ENCODE measurements around the gene KIF4B. TPM values are rescaled to one million over a fixed set of nuclear protein-coding genes. Genes with fewer than 3 reads are reported as not detected.
A peak's percentile ranks its signal among the peaks of the same experiment; 100 is the strongest.

KIF4B gene, protein sequence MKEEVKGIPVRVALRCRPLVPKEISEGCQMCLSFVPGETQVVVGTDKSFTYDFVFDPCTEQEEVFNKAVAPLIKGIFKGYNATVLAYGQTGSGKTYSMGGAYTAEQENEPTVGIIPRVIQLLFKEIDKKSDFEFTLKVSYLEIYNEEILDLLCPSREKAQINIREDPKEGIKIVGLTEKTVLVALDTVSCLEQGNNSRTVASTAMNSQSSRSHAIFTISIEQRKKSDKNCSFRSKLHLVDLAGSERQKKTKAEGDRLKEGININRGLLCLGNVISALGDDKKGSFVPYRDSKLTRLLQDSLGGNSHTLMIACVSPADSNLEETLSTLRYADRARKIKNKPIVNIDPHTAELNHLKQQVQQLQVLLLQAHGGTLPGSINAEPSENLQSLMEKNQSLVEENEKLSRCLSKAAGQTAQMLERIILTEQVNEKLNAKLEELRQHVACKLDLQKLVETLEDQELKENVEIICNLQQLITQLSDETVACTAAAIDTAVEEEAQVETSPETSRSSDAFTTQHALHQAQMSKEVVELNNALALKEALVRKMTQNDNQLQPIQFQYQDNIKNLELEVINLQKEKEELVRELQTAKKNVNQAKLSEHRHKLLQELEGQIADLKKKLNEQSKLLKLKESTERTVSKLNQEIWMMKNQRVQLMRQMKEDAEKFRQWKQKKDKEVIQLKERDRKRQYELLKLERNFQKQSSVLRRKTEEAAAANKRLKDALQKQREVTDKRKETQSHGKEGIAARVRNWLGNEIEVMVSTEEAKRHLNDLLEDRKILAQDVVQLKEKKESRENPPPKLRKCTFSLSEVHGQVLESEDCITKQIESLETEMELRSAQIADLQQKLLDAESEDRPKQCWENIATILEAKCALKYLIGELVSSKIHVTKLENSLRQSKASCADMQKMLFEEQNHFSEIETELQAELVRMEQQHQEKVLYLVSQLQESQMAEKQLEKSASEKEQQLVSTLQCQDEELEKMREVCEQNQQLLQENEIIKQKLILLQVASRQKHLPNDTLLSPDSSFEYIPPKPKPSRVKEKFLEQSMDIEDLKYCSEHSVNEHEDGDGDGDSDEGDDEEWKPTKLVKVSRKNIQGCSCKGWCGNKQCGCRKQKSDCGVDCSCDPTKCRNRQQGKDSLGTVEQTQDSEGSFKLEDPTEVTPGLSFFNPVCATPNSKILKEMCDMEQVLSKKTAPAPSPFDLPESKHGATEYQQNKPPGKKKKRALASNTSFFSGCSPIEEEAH
- not detected in 2 replicates for total RNA-seq
- long read RNA-seq, result 0 reads

DNA sequence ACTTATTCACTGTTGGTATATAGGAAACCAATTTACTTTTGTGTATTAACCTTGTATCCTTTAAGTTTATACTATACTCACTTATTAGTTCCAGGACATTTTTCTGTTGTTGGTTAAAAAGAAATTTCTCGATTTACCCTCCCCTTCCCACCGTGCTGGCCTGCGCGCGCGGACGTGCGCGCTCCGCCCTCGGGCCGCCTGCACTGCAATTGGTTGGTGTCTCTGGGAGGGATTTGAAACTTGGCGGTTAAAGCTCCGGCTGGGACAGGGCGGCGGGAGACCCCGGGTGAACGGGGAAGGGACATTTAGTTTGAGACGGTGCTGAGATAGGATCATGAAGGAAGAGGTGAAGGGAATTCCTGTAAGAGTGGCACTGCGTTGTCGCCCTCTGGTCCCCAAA, at the start of gene KIF4B:
KIF4B (plus strand) TSS at position 230 of the 400 bp plus-strand sequence; CDS start at position 335, 105 bp downstream.
- TF ChIP-seq CTCF (conservative IDR thresholded peaks at IDR 0.05), result no peak
- H3K27me3 Mint-ChIP-seq (ENCODE audit: low read depth), result peaks cover 3% of the 10 kb centered on the region
- DNase-seq (ENCODE audit: low read depth, low spot score), result no peak
- no peaks in the 10 kb centered on the region for H3K36me3 Mint-ChIP-seq (ENCODE audit: low read depth)
- H3K9me3 Mint-ChIP-seq, result peaks cover 8% of the 10 kb centered on the region
- H3K4me3 Mint-ChIP-seq, result no peak within 1 kb of the TSS
- no peak within 1 kb of the TSS for H3K27ac Mint-ChIP-seq (ENCODE audit: unreplicated experiment)
- no peaks in the 10 kb centered on the region for H3K4me1 Mint-ChIP-seq

DNA sequence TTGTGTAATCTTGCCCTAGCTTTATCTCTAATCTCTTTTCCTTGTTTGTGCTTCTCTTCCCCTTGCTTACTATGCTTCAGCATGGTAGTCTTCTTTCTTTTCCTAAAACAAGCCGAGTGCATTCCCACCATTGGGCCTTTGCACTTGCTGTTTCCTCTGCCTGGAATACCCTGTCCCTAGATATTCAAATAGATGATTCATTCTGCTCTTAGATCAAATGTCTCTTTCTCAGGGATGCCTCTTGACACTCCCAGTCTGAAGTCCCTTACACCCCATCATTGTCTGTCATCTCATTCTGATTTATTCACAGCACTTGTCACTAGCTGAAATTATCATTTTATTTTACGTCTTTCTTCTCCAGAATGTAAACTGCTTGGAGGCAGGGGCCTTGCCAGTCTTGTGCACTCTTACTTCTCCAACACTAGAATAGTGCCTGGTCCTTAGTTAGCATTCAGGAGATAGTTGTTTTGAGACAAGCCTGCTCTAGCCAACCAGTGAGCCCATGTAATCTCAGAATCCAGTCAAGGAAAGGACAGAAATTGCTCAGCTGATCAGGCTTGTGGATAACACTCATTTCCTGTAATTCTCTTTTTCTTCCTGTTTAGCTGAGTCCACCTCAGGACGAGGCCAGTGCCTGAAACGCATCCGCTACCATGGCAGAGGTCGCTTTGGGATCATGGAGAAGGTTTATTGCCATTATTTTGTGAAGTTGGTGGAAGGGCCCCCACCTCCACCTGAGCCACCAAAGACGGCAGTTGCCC, 47.3 kb upstream of the KIF4B start:
- Mint-ChIP-seq H3K36me3 (ENCODE audit: low read depth) (no peaks in the 10 kb centered on the region), H3K27me3 (ENCODE audit: low read depth) (no peaks in the 10 kb centered on the region), H3K27ac (ENCODE audit: unreplicated experiment) (peak overlapping the region; percentile 68), H3K9me3 (no peaks in the 10 kb centered on the region), H3K4me3 (no peak overlapping the region), H3K4me1 (no peaks in the 10 kb centered on the region)
- DNase-seq (ENCODE audit: low read depth, low spot score), result no peak
- TF ChIP-seq CTCF (conservative IDR thresholded peaks at IDR 0.05), result no peak

DNA sequence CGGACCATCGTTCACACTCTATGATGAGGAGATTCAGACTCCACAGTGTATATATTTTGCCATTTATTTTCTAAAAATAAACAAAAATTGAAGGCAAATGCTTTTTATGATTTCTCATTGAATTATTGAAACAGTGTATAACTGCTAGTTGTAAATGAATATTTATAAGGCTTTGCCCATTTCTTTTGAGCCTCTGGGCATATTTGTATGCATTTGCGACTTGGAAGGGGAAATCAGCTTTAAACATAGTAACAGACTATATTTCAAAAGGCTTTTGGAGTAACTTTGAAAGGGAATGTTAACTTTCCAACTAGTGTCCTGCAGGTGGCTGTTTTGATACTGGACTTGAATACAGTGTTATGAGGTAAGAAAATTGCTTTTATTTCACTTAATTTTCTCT, 46.7 kb upstream of the KIF4B start:
- Mint-ChIP-seq H3K36me3 (ENCODE audit: low read depth) (no peaks in the 10 kb centered on the region), H3K27ac (ENCODE audit: unreplicated experiment) (peak overlapping the region; percentile 68), H3K27me3 (ENCODE audit: low read depth) (no peaks in the 10 kb centered on the region), H3K4me3 (no peak overlapping the region), H3K4me1 (no peaks in the 10 kb centered on the region), H3K9me3 (no peaks in the 10 kb centered on the region)
- TF ChIP-seq CTCF (conservative IDR thresholded peaks at IDR 0.05), result no peak
- DNase-seq (ENCODE audit: low read depth, low spot score), result no peak

- DNase-seq (ENCODE audit: low read depth, low spot score), result no peak
- TF ChIP-seq CTCF (conservative IDR thresholded peaks at IDR 0.05), result peak; percentile 64
Observed at GRCh38 chr5:154967421-154968024, 46.0 kb upstream of the KIF4B start.

More at GRCh38 chr5:154967421-154968024, 46.0 kb upstream of the KIF4B start:
- H3K27me3 Mint-ChIP-seq (ENCODE audit: low read depth), result no peaks in the 10 kb centered on the region
- H3K4me3 Mint-ChIP-seq, result no peak overlapping the region
- H3K4me1 Mint-ChIP-seq, result no peaks in the 10 kb centered on the region
- no peaks in the 10 kb centered on the region for H3K9me3 Mint-ChIP-seq
- H3K36me3 Mint-ChIP-seq (ENCODE audit: low read depth), result no peaks in the 10 kb centered on the region
- no peak overlapping the region for H3K27ac Mint-ChIP-seq (ENCODE audit: unreplicated experiment)

Data from neural crest cell (in vitro differentiated cells).